A549 (cell line): ENCODE measurements around the gene PABPC4L.

ENCODE experiments used
- CTCF ChIP-seq: fragments of >200 bp; sonication (Bioruptor Twin); formaldehyde crosslinking; IDR thresholded peaks from 3 replicates; pipeline ENCODE4 v1.5.1; 2016
- HEYL ChIP-seq: fragments of 250-450 bp; sonication (Bioruptor Pico); IDR thresholded peaks from 2 replicates; pipeline ENCODE4 v1.8.0; 2021; ENCODE audit warnings: mild to moderate bottlenecking, moderate library complexity
- JUNB ChIP-seq: fragments of >200 bp; sonication (Bioruptor Twin); formaldehyde crosslinking; IDR thresholded peaks from 2 replicates; pipeline ENCODE4 v1.6.1; 2016
- MAZ ChIP-seq: fragments of 150-350 bp; IDR thresholded peaks from 2 replicates; pipeline ENCODE4 v1.6.1; 2014; ENCODE audit warnings: antibody characterized with exemption, low read depth, low read length, borderline replicate concordance
- MYC ChIP-seq: IDR thresholded peaks from 2 replicates; pipeline ENCODE4 v1.6.1; 2012; ENCODE audit warnings: mild to moderate bottlenecking, inconsistent platforms, low read length, improper control_type of control experiment, borderline replicate concordance
- POLR2A ChIP-seq: IDR thresholded peaks from 2 replicates; pipeline ENCODE4 v1.6.1; 2012; ENCODE audit warnings: mild to moderate bottlenecking, low read length

- TF ChIP-seq POLR2A (no peak), JUNB (peak; percentile 75), CTCF (no peak), MAZ (no peak), MYC (no peak), HEYL (no peak)
Observed at GRCh38 chr4:134216411-134216810, 14.8 kb upstream of the PABPC4L start.
